H1 (cell line): ENCODE results near the gene IL16. TPM values are rescaled to one million over a fixed set of nuclear protein-coding genes. Genes with fewer than 3 reads are reported as not detected.

Experiments used
- CTCF ChIA-PET: fragments of 300-600 bp; sonication (Branson Sonifier 250); formaldehyde crosslinking; loops from one replicate; lab custom pipeline; 2021; ENCODE audit not compliant: partially characterized antibody; lab: Charles Lee
- POLR2A ChIA-PET: fragments of 300-600 bp; sonication (Branson Sonifier 250); formaldehyde crosslinking; loops from one replicate; lab custom pipeline; 2021; ENCODE audit warnings: inconsistent platforms; ENCODE audit not compliant: partially characterized antibody; lab: Charles Lee
- DNase-seq, 2 experiments: peaks; one replicate each; pipeline versions ENCODE4 v3.0.0 to v3.0.0-alpha.2; 2010 to 2022; ENCODE audit warnings: low spot score in 2 of 2, low read depth in 1 of 2, mixed read lengths in 1 of 2
- FAIRE-seq: peaks from 2 replicates; lab custom pipeline; 2011; peaks lifted over from hg19 to GRCh38; lab: Jason Lieb, UNC
- H2AFZ ChIP-seq: 2 replicates; pipeline ENCODE4 v1.8.1; 2012; ENCODE audit warnings: low read length, inconsistent platforms
- H2AK5ac ChIP-seq: 2 replicates; pipeline ENCODE4 v1.6.1; 2013; ENCODE audit warnings: low read depth, low read length
- H2BK120ac ChIP-seq: replicated peaks from 2 replicates; pipeline ENCODE3; 2013; ENCODE audit warnings: low read depth, low read length, inconsistent platforms
- H2BK12ac ChIP-seq: 2 replicates; pipeline ENCODE4 v1.6.1; 2013; ENCODE audit warnings: low read depth, low read length
- H2BK15ac ChIP-seq: 2 replicates; pipeline ENCODE4 v1.6.1; 2013; ENCODE audit warnings: low read length
- H2BK20ac ChIP-seq: 2 replicates; pipeline ENCODE4 v1.6.1; 2013; ENCODE audit warnings: low read length
- H2BK5ac ChIP-seq: 2 replicates; pipeline ENCODE4 v1.6.1; 2013; ENCODE audit warnings: low read depth, low read length
- H3K14ac ChIP-seq: 2 replicates; pipeline ENCODE4 v1.6.1; 2013; ENCODE audit warnings: inconsistent platforms; ENCODE audit not compliant: insufficient read length
- H3K18ac ChIP-seq: 2 replicates; pipeline ENCODE4 v1.6.1; 2013; ENCODE audit warnings: low read length; ENCODE audit errors: extremely low read depth
- H3K23ac ChIP-seq: 2 replicates; pipeline ENCODE4 v1.6.1; 2013; ENCODE audit warnings: inconsistent platforms; ENCODE audit not compliant: insufficient read length
- H3K23me2 ChIP-seq: 2 replicates; pipeline ENCODE4 v1.6.1; 2013; ENCODE audit warnings: low read depth, low read length
- H3K27ac ChIP-seq: 2 replicates; pipeline ENCODE4 v1.6.1; 2011; ENCODE audit warnings: low read depth, low read length, inconsistent platforms
- H3K27me3 ChIP-seq, 4 experiments: replicated peaks in 1 of 4; 1 replicate in 1 of 4; 2 replicates in 3 of 4; pipeline versions ENCODE4 v1.6.1 to v1.8.1; 2011 to 2013; ENCODE audit warnings: low read length in 3 of 4, mild to moderate bottlenecking in 3 of 4, inconsistent platforms in 2 of 4, mixed read lengths in 2 of 4, moderate library complexity in 1 of 4; ENCODE audit not compliant: control insufficient read depth in 3 of 4, insufficient read depth in 3 of 4; ENCODE audit errors: extremely low read depth in 1 of 4
- H3K36me3 ChIP-seq, 4 experiments: 2 replicates each; pipeline versions ENCODE4 v1.6.1 to v1.8.1; 2011 to 2013; ENCODE audit warnings: mild to moderate bottlenecking in 4 of 4, low read length in 3 of 4, moderate library complexity in 2 of 4, control low read depth in 1 of 4, inconsistent platforms in 1 of 4; ENCODE audit not compliant: insufficient read depth in 4 of 4, control insufficient read depth in 2 of 4
- H3K4ac ChIP-seq: replicated peaks from 2 replicates; pipeline ENCODE3; 2013; ENCODE audit warnings: low read length, low read depth, mixed read lengths, inconsistent platforms; ENCODE audit not compliant: insufficient read length
- H3K4me1 ChIP-seq, 4 experiments: replicated peaks in 1 of 4; 1 replicate in 1 of 4; 2 replicates in 3 of 4; pipeline versions ENCODE4 v1.6.1 to v1.8.1; 2011 to 2013; ENCODE audit warnings: low read length in 3 of 4, inconsistent platforms in 2 of 4, mixed read lengths in 1 of 4; ENCODE audit not compliant: insufficient read depth in 4 of 4, control insufficient read depth in 3 of 4
- H3K4me2 ChIP-seq, 2 experiments: 2 replicates each; pipeline versions ENCODE4 v1.6.1 to v1.8.1; 2011 to 2013; ENCODE audit warnings: low read depth in 2 of 2, low read length in 2 of 2, control low read depth in 1 of 2, inconsistent platforms in 1 of 2, mild to moderate bottlenecking in 1 of 2; ENCODE audit not compliant: insufficient read depth in 1 of 2
- H3K4me3 ChIP-seq, 4 experiments: fragments of 200-600, 300-600 bp in 1 of 4; sonication (generic), shearing (Covaris generic), sonication (Bioruptor Twin) in 1 of 4; 2 replicates each; pipeline versions ENCODE4 v1.5.1 to v1.8.1; 2011 to 2016; ENCODE audit warnings: low read length in 4 of 4, low read depth in 3 of 4, control low read depth in 2 of 4, inconsistent platforms in 2 of 4, mild to moderate bottlenecking in 2 of 4, mixed read lengths in 1 of 4, moderate library complexity in 1 of 4; ENCODE audit not compliant: insufficient read depth in 2 of 4; ENCODE audit errors: extremely low read depth in 1 of 4
- H3K56ac ChIP-seq: replicated peaks from 2 replicates; pipeline ENCODE3; 2013; ENCODE audit warnings: low read depth, mild to moderate bottlenecking, mixed read lengths, low read length, inconsistent platforms; ENCODE audit not compliant: insufficient read length
- H3K79me1 ChIP-seq: 2 replicates; pipeline ENCODE4 v1.6.1; 2013; ENCODE audit warnings: low read depth, low read length, control low read depth
- H3K79me2 ChIP-seq, 2 experiments: 2 replicates each; pipeline versions ENCODE4 v1.6.1 to v1.8.1; 2012 to 2013; ENCODE audit warnings: low read length in 2 of 2, mild to moderate bottlenecking in 2 of 2, inconsistent platforms in 1 of 2; ENCODE audit not compliant: insufficient read depth in 2 of 2, control insufficient read depth in 1 of 2
- H3K9ac ChIP-seq, 4 experiments: replicated peaks in 1 of 4; 1 replicate in 1 of 4; 2 replicates in 3 of 4; pipeline versions ENCODE4 v1.6.1 to v1.8.1; 2011 to 2013; ENCODE audit warnings: low read depth in 3 of 4, low read length in 3 of 4, control low read depth in 2 of 4, mild to moderate bottlenecking in 2 of 4, moderate library complexity in 2 of 4, inconsistent platforms in 1 of 4; ENCODE audit errors: extremely low read depth in 1 of 4
- H3K9me3 ChIP-seq, 2 experiments: 2 replicates each; pipeline versions ENCODE4 v1.6.1 to v1.8.1; 2012 to 2013; ENCODE audit warnings: mild to moderate bottlenecking in 2 of 2, moderate library complexity in 2 of 2, control low read depth in 1 of 2, inconsistent platforms in 1 of 2, low read depth in 1 of 2, low read length in 1 of 2, mixed read lengths in 1 of 2; ENCODE audit not compliant: insufficient read depth in 2 of 2
- H4K20me1 ChIP-seq, 2 experiments: replicated peaks in 1 of 2; 2 replicates each; pipeline versions ENCODE3 to v1.8.1; 2011 to 2013; ENCODE audit warnings: inconsistent platforms in 2 of 2, low read length in 2 of 2, mild to moderate bottlenecking in 1 of 2; ENCODE audit not compliant: insufficient read depth in 2 of 2, control insufficient read depth in 1 of 2
- H4K5ac ChIP-seq: 2 replicates; pipeline ENCODE4 v1.6.1; 2013; ENCODE audit warnings: low read length, low read depth, mixed read lengths, inconsistent platforms; ENCODE audit not compliant: insufficient read length
- H4K8ac ChIP-seq: 2 replicates; pipeline ENCODE4 v1.8.0; 2013; ENCODE audit warnings: mild to moderate bottlenecking, moderate library complexity, low read length, inconsistent platforms; ENCODE audit not compliant: insufficient read depth; ENCODE audit errors: extremely low read depth
- H4K91ac ChIP-seq: replicated peaks from 2 replicates; pipeline ENCODE3; 2013; ENCODE audit warnings: low read length, mixed read lengths, inconsistent platforms; ENCODE audit not compliant: insufficient read length
- CBX5 ChIP-seq: fragments of 300-800, 300-1000 bp; sonication (generic); IDR thresholded peaks from 2 replicates; pipeline ENCODE4 v1.7.1; 2016; ENCODE audit warnings: antibody characterized with exemption, low read length, low read depth
- GABPA ChIP-seq: IDR thresholded peaks from 2 replicates; pipeline ENCODE4 v1.6.1; 2011; ENCODE audit warnings: mild to moderate bottlenecking, low read length, moderate library complexity, borderline replicate concordance; ENCODE audit not compliant: insufficient read depth
- GTF2F1 ChIP-seq: IDR thresholded peaks from 2 replicates; pipeline ENCODE4 v1.6.1; 2012; ENCODE audit warnings: low read depth, low read length, improper control_type of control experiment, borderline replicate concordance
- MAX ChIP-seq: IDR thresholded peaks from 2 replicates; pipeline ENCODE4 v1.6.1; 2012; ENCODE audit warnings: inconsistent platforms
- POLR2A ChIP-seq, 2 experiments: IDR thresholded peaks; 1 replicate in 1 of 2; 2 replicates in 1 of 2; pipeline ENCODE4 v1.6.1; 2011; ENCODE audit warnings: low read depth in 2 of 2, low read length in 2 of 2, mild to moderate bottlenecking in 2 of 2; ENCODE audit errors: control extremely low read depth in 1 of 2
- RFX5 ChIP-seq: IDR thresholded peaks from 2 replicates; pipeline ENCODE4 v1.6.1; 2011; ENCODE audit warnings: low read depth, low read length, improper control_type of control experiment, borderline replicate concordance
- SAP30 ChIP-seq: fragments of 300-600 bp; sonication (generic); IDR thresholded peaks from 2 replicates; pipeline ENCODE4 v1.7.1; 2012; ENCODE audit warnings: low read length, moderate library complexity, mild to moderate bottlenecking, inconsistent platforms; ENCODE audit not compliant: insufficient read depth, insufficient replicate concordance
- SUZ12 ChIP-seq: fragments of 200-600 bp; sonication (generic); IDR thresholded peaks from 2 replicates; pipeline ENCODE4 v1.6.1; 2012; ENCODE audit warnings: mild to moderate bottlenecking, inconsistent platforms, low read length, moderate library complexity, mixed read lengths
- TAF7 ChIP-seq: optimal IDR thresholded peaks from 2 replicates; pipeline ENCODE3; 2011; ENCODE audit warnings: low read depth, mild to moderate bottlenecking, inconsistent platforms, low read length, moderate library complexity, borderline replicate concordance
- WGBS, 2 experiments: shearing (Covaris generic) in 1 of 2; methylation state at CpG; one replicate each; pipeline versions ENCODE4 v1.1.6 to v1.1.7; 2013 to 2015; ENCODE audit warnings: low lambda C conversion rate in 2 of 2, mixed read lengths in 2 of 2, inconsistent platforms in 1 of 2, low coverage in 1 of 2, missing lambda C conversion rate in 1 of 2; ENCODE audit not compliant: insufficient replicate concordance in 2 of 2, insufficient coverage in 1 of 2, insufficient read length in 1 of 2; ENCODE audit errors: extremely low coverage in 1 of 2, missing lambda C conversion rate in 1 of 2; 5-methylcytosine and 5-hydroxymethylcytosine counted together
- polyA plus RNA-seq, 7 experiments: library from polyadenylated mRNA; depleted of rRNA in 3 of 7; stranded (reverse) in 5 of 7; unstranded in 2 of 7; fragments of >200 nt in 5 of 7; fragments of 200-250 nt in 2 of 7; gene quantifications; 1 replicate in 5 of 7; 2 replicates in 1 of 7; 4 replicates in 1 of 7; pipeline versions ENCODE4 v1.2.1 to v1.2.3, GENCODE V29; 2011 to 2013; ENCODE audit warnings: missing spikeins in 2 of 7, mixed read lengths in 2 of 7
- total RNA-seq: library from RNA; stranded (reverse); fragmentation: NEBNext Ultra II Directional; extraction: Animal tissue kit (Norgen Biotek cat#: 25700); gene quantifications from 2 replicates; pipeline ENCODE4 v1.2.1, GENCODE V29; 2021
- TF ChIP-seq, protein P1 (sequence below): IDR thresholded peaks from 2 replicates; pipeline ENCODE4 v1.6.1; 2011; ENCODE audit warnings: low read depth, mild to moderate bottlenecking, low read length; ENCODE audit not compliant: insufficient read depth

The IL16 gene
- total and polyA plus RNA-seq, 2 of the 8 experiments (the other 6 are each of a cell fraction or from before 2014, with no cell fraction given): 0.03 to 0.09 TPM

GRCh38 chr15:81182031-81182755 is 14.5 kb upstream of the IL16 start:
- ChIA-PET CTCF (interaction anchor here (1.4 to 5.6 kb wide), 6 partner anchors 8 to 88 kb away, joined by 4 to 35 read pairs (median 10); no protein-coding TSS in a partner anchor), POLR2A (no interaction called here)
- no peaks in the 10 kb centered on the region for H3K9me3 ChIP-seq
- no peaks in the 10 kb centered on the region for H3K36me3 ChIP-seq
- H3K23ac ChIP-seq: no peak overlapping the region
- no peak overlapping the region for H4K5ac ChIP-seq
- H3K79me1 ChIP-seq: no peaks in the 10 kb centered on the region
- no peak overlapping the region for H3K18ac ChIP-seq
- FAIRE-seq (no peak), DNase-seq (no peak)
- no peak overlapping the region; the same call in 1 of the 2 replicates for H2BK12ac ChIP-seq
- no peaks in the 10 kb centered on the region; a peak in 1 of 7 replicates for H3K27me3 ChIP-seq
- 0 out of 2 replicates have a peak overlapping the region, but pooled peaks have one; percentile 11 for H2AFZ ChIP-seq
- H2AK5ac ChIP-seq: no peak overlapping the region
- H3K4ac ChIP-seq: no peak overlapping the region
- no peaks in the 10 kb centered on the region for H3K4me1 ChIP-seq
- no peaks in the 10 kb centered on the region for H4K20me1 ChIP-seq
- H3K56ac ChIP-seq: no peak overlapping the region
- H3K4me3 ChIP-seq: no peak overlapping the region
- whole genome bisulfite sequencing, 2 experiments: 91% methylated on average over 13 of the region's 13 CpGs; no CpG with 5 or more reads in 1 of the 2 experiments
- H3K27ac ChIP-seq: no peak overlapping the region
- no peak overlapping the region for H4K8ac ChIP-seq
- H2BK5ac ChIP-seq: no peak overlapping the region
- no peak overlapping the region for H2BK120ac ChIP-seq
- H4K91ac ChIP-seq: no peak overlapping the region
- H2BK15ac ChIP-seq: no peak overlapping the region
- H3K79me2 ChIP-seq: no peaks in the 10 kb centered on the region
- H3K23me2 ChIP-seq: no peaks in the 10 kb centered on the region
- TF ChIP-seq SAP30 (no peak), GTF2F1 (no peak), TAF7 (no peak), POLR2A (IDR thresholded peaks at IDR 0.05; ENCODE audit: control extremely low read depth in 1 of 2, low read depth in 2 of 2, low read length in 2 of 2) (no peak), RFX5 (no peak), MAX (no peak), SUZ12 (no peak), GABPA (no peak), CBX5 (no peak)
- TF ChIP-seq, protein P1, sequence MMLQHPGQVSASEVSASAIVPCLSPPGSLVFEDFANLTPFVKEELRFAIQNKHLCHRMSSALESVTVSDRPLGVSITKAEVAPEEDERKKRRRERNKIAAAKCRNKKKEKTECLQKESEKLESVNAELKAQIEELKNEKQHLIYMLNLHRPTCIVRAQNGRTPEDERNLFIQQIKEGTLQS: no peak
- H3K14ac ChIP-seq: no peak overlapping the region
- no peak overlapping the region for H2BK20ac ChIP-seq
- no peak overlapping the region for H3K9ac ChIP-seq
- no peak overlapping the region for H3K4me2 ChIP-seq
